IMR-90 (cell line): Measurements from ENCODE around the gene USP5. TPM values are rescaled to one million over a fixed set of nuclear protein-coding genes. Genes with fewer than 3 reads are reported as not detected.

ENCODE experiments used
- ATAC-seq: fragments of 200-7000 bp; cut with Tn5 transposase; 2 replicates; pipeline ENCODE4 v1.9.1; 2020; ENCODE audit warnings: low read depth, mild to moderate bottlenecking, moderate library complexity
- BruUV-seq: library from RNA; stranded (reverse); fragments of 400-500 nt; replicated peaks from 2 replicates; lab custom pipeline; 2021; lab: Mats Ljungman, UMichigan
- CTCF ChIA-PET: fragments of 300-600 bp; formaldehyde crosslinking; extraction: SDS; loops from one replicate; lab custom pipeline; 2021; ENCODE audit warnings: antibody characterized with exemption; lab: Yijun Ruan, JAX
- POLR2A ChIA-PET: fragments of 300-600 bp; sonication (Branson Sonifier 250); formaldehyde crosslinking; loops from one replicate; lab custom pipeline; 2022; ENCODE audit warnings: antibody characterized with exemption; ENCODE audit not compliant: unreplicated experiment; lab: Charles Lee
- DNase-seq: peaks from one replicate; pipeline ENCODE4 v3.0.0; 2013
- H2AFZ ChIP-seq: replicated peaks from 2 replicates; pipeline ENCODE3; 2013; ENCODE audit warnings: low read length, mild to moderate bottlenecking; ENCODE audit not compliant: poor library complexity
- H2AK5ac ChIP-seq: 2 replicates; pipeline ENCODE4 v1.6.1; 2013; ENCODE audit warnings: low read depth, low read length, inconsistent platforms
- H2AK9ac ChIP-seq: replicated peaks from 2 replicates; pipeline ENCODE3; 2013; ENCODE audit warnings: mild to moderate bottlenecking, low read depth, low read length, moderate library complexity; ENCODE audit not compliant: poor library complexity
- H2BK120ac ChIP-seq: 2 replicates; pipeline ENCODE4 v1.6.1; 2013; ENCODE audit warnings: low read depth, low read length, inconsistent platforms
- H2BK15ac ChIP-seq: 3 replicates; pipeline ENCODE4 v1.6.1; 2013; ENCODE audit warnings: low read depth, low read length, inconsistent platforms
- H2BK20ac ChIP-seq: 2 replicates; pipeline ENCODE4 v1.6.1; 2013; ENCODE audit warnings: low read depth, mild to moderate bottlenecking, inconsistent platforms, low read length, moderate library complexity
- H2BK5ac ChIP-seq: 2 replicates; pipeline ENCODE4 v1.6.1; 2013; ENCODE audit warnings: mild to moderate bottlenecking, low read depth, low read length, inconsistent platforms; ENCODE audit not compliant: poor library complexity, severe bottlenecking
- H3K14ac ChIP-seq: replicated peaks from 2 replicates; pipeline ENCODE4 v1.6.1; 2013; ENCODE audit warnings: low read depth, low read length, inconsistent platforms
- H3K18ac ChIP-seq: 2 replicates; pipeline ENCODE4 v1.6.1; 2013; ENCODE audit warnings: low read depth, low read length, control low read depth
- H3K23ac ChIP-seq: 2 replicates; pipeline ENCODE4 v1.6.1; 2013; ENCODE audit warnings: low read depth, low read length, inconsistent platforms
- H3K27ac ChIP-seq: 2 replicates; pipeline ENCODE4 v1.5.1; 2013; ENCODE audit warnings: mild to moderate bottlenecking, control low read depth, low read length; ENCODE audit not compliant: insufficient read depth
- H3K27me3 ChIP-seq: 2 replicates; pipeline ENCODE4 v1.6.1; 2013; ENCODE audit warnings: low read length; ENCODE audit not compliant: control insufficient read depth, insufficient read depth
- H3K36me3 ChIP-seq: 2 replicates; pipeline ENCODE4 v1.6.1; 2013; ENCODE audit warnings: low read length, mixed read lengths; ENCODE audit not compliant: control insufficient read depth, insufficient read depth
- H3K4ac ChIP-seq: 2 replicates; pipeline ENCODE4 v1.6.1; 2013; ENCODE audit warnings: low read depth, low read length, inconsistent platforms
- H3K4me1 ChIP-seq: 2 replicates; pipeline ENCODE4 v1.6.1; 2013; ENCODE audit warnings: low read length, mixed read lengths; ENCODE audit not compliant: control insufficient read depth, insufficient read depth
- H3K4me2 ChIP-seq: 2 replicates; pipeline ENCODE4 v1.6.1; 2013; ENCODE audit warnings: low read depth, mild to moderate bottlenecking, control low read depth, low read length, moderate library complexity
- H3K4me3 ChIP-seq: 2 replicates; pipeline ENCODE4 v1.5.1; 2013; ENCODE audit warnings: low read depth, mild to moderate bottlenecking, control low read depth, low read length, moderate library complexity; ENCODE audit not compliant: insufficient read depth
- H3K56ac ChIP-seq: 2 replicates; pipeline ENCODE4 v1.6.1; 2013; ENCODE audit warnings: low read length, inconsistent platforms; ENCODE audit not compliant: insufficient read depth; ENCODE audit errors: extremely low read depth
- H3K79me1 ChIP-seq, 2 experiments: 2 replicates each; pipeline ENCODE4 v1.6.1; 2013; ENCODE audit warnings: low read length in 2 of 2, inconsistent platforms in 1 of 2, low read depth in 1 of 2
- H3K9ac ChIP-seq: 2 replicates; pipeline ENCODE4 v1.6.1; 2013; ENCODE audit warnings: low read depth, low read length, control low read depth
- H3K9me1 ChIP-seq: 2 replicates; pipeline ENCODE4 v1.6.1; 2013; ENCODE audit warnings: low read length, inconsistent platforms; ENCODE audit not compliant: insufficient read depth
- H3K9me3 ChIP-seq: 2 replicates; pipeline ENCODE4 v1.6.1; 2013; ENCODE audit warnings: low read length; ENCODE audit not compliant: control insufficient read depth, insufficient read depth
- H4K20me1 ChIP-seq: 2 replicates; pipeline ENCODE4 v1.6.1; 2013; ENCODE audit warnings: low read length, inconsistent platforms; ENCODE audit not compliant: insufficient read depth
- H4K5ac ChIP-seq: 2 replicates; pipeline ENCODE4 v1.6.1; 2013; ENCODE audit warnings: mild to moderate bottlenecking, low read depth, low read length, control low read depth
- H4K8ac ChIP-seq, 2 experiments: 2 replicates each; pipeline ENCODE4 v1.6.1; 2013; ENCODE audit warnings: low read depth in 2 of 2, low read length in 2 of 2, control low read depth in 1 of 2, inconsistent platforms in 1 of 2
- H4K91ac ChIP-seq: 2 replicates; pipeline ENCODE4 v1.6.1; 2013; ENCODE audit warnings: low read depth, low read length, inconsistent platforms; ENCODE audit not compliant: insufficient read depth
- ELK1 ChIP-seq: fragments of 150-350 bp; IDR thresholded peaks from 2 replicates; pipeline ENCODE4 v1.6.1; 2016; ENCODE audit warnings: low read depth, mild to moderate bottlenecking, low read length, moderate library complexity, borderline replicate concordance
- MAZ ChIP-seq: IDR thresholded peaks from 2 replicates; pipeline ENCODE4 v1.6.1; 2012; ENCODE audit warnings: low read depth, mild to moderate bottlenecking, low read length, improper control_type of control experiment, moderate library complexity, borderline replicate concordance
- NFE2L2 ChIP-seq: fragments of 150-350 bp; IDR thresholded peaks from 2 replicates; pipeline ENCODE4 v1.6.1; 2016; ENCODE audit warnings: low read depth, mild to moderate bottlenecking, low read length
- POLR2A ChIP-seq: IDR thresholded peaks from 2 replicates; pipeline ENCODE4 v1.6.1; 2012; ENCODE audit warnings: mild to moderate bottlenecking, low read depth, low read length
- RAD21 ChIP-seq: IDR thresholded peaks from 2 replicates; pipeline ENCODE4 v1.6.1; 2012; ENCODE audit warnings: low read length, improper control_type of control experiment
- RFX5 ChIP-seq: IDR thresholded peaks from 2 replicates; pipeline ENCODE4 v1.8.0; 2012; ENCODE audit warnings: low read depth, mild to moderate bottlenecking, low read length, moderate library complexity
- SMC3 ChIP-seq: fragments of 150-350 bp; IDR thresholded peaks from 2 replicates; pipeline ENCODE4 v1.6.1; 2016; ENCODE audit warnings: low read depth, mild to moderate bottlenecking, antibody characterized with exemption, low read length, moderate library complexity
- USF2 ChIP-seq: fragments of 150-350 bp; IDR thresholded peaks from 2 replicates; pipeline ENCODE4 v1.6.1; 2017; ENCODE audit warnings: mild to moderate bottlenecking, antibody characterized with exemption, low read length, low read depth
- WGBS, 2 experiments: methylation state at CpG; one replicate each; pipeline versions ENCODE4 v1.1.5 to v1.1.7; 2013; ENCODE audit warnings: missing lambda C conversion rate in 2 of 2; ENCODE audit not compliant: insufficient read length in 1 of 2; ENCODE audit errors: extremely low coverage in 2 of 2; 5-methylcytosine and 5-hydroxymethylcytosine counted together
- dilution Hi-C: fragments of 300-500 bp; cut with HindIII; formaldehyde crosslinking; loops from one replicate; pipeline ENCODE4 v1.14.3; 2018; ENCODE audit warnings: low sequenced_read_pairs; ENCODE audit not compliant: unreplicated experiment
- in situ Hi-C: fragments of 300-500 bp; cut with MboI; formaldehyde crosslinking; loops from 3 replicates; pipeline ENCODE4 v1.14.3; 2019; ENCODE audit warnings: low sequenced_read_pairs, inconsistent platforms, mixed read lengths
- intact Hi-C: fragments of 100-400 bp; cut with micrococcal nuclease; formaldehyde crosslinking; loops from 2 replicates; pipeline ENCODE4 v1.10.0; 2022
- polyA plus RNA-seq, 3 experiments: library from polyadenylated mRNA; depleted of rRNA; stranded (reverse); fragments of >200 nt; gene quantifications; 2 replicates each; pipeline ENCODE4 v1.2.3, GENCODE V29; 2012; ENCODE audit warnings: low replicate concordance in 1 of 3
- total RNA-seq: library from RNA; depleted of rRNA; stranded (reverse); fragments of >200 nt; gene quantifications from 2 replicates; pipeline ENCODE4 v1.2.3, GENCODE V29; 2012

Gene USP5
- total and polyA plus RNA-seq, 2 of the 4 experiments (the other 2 are of a cell fraction) = 69.7 to 125 TPM

- Histone ChIP-seq H3K14ac (no peak overlapping the region), H4K8ac (no peak overlapping the region), H3K27ac (no peak overlapping the region), H2AFZ (no peak overlapping the region), H3K23ac (no peak overlapping the region), H2BK20ac (no peak overlapping the region), H4K20me1 (no peaks in the 10 kb centered on the region), H3K9me3 (no peaks in the 10 kb centered on the region), H3K9ac (no peak overlapping the region), H3K4me3 (no peak overlapping the region), H2AK9ac (no peak overlapping the region), H3K4me1 (no peaks in the 10 kb centered on the region), H2BK120ac (no peak overlapping the region), H3K4me2 (no peak overlapping the region), H3K56ac (no peak overlapping the region), H4K5ac (no peak overlapping the region), H2BK15ac (no peak overlapping the region), H2AK5ac (no peak overlapping the region), H2BK5ac (no peak overlapping the region), H3K36me3 (peaks cover 17% of the 10 kb centered on the region), H3K4ac (no peak overlapping the region), H3K27me3 (no peaks in the 10 kb centered on the region), H3K9me1 (0 out of 2 replicates have a peak, but pooled peaks cover 6% of the 10 kb centered on the region), H3K79me1 (peaks cover 3 to 4% of the 10 kb centered on the region in 2 experiments; a peak in 2 of 4 replicates), H3K18ac (no peak overlapping the region), H4K91ac (no peak overlapping the region)
- dilution Hi-C loops = no loop called here
- DNase-seq (no peak), ATAC-seq (no peak)
- POLR2A ChIA-PET = no interaction called here
- TF ChIP-seq NFE2L2 (no peak), ELK1 (no peak), USF2 (no peak), POLR2A (no peak), RAD21 (no peak), SMC3 (no peak), RFX5 (no peak), MAZ (no peak)
- intact Hi-C loops = no loop called here
- BruUV-seq = no TSS peak
- in situ Hi-C loops = no loop called here
- CTCF ChIA-PET = no interaction called here
- 100% methylated on average over 3 of the region's 5 CpGs; no CpG with 5 or more reads in 1 of the 2 experiments for WGBS, 2 experiments
These were observed 31.3 kb downstream of the USP5 start for GRCh38 chr12:6883252-6883651.
